Fibroblast of skin of left quadriceps (primary cell): ENCODE data around the gene HRH3.
A peak's percentile ranks its signal among the peaks of the same experiment; 100 is the strongest.

Experiments used
- DNase-seq, 2 experiments: peaks; one replicate each; pipeline ENCODE4 v3.0.0-alpha.2; 2013; ENCODE audit warnings: low read depth in 2 of 2

HRH3 gene

DNA sequence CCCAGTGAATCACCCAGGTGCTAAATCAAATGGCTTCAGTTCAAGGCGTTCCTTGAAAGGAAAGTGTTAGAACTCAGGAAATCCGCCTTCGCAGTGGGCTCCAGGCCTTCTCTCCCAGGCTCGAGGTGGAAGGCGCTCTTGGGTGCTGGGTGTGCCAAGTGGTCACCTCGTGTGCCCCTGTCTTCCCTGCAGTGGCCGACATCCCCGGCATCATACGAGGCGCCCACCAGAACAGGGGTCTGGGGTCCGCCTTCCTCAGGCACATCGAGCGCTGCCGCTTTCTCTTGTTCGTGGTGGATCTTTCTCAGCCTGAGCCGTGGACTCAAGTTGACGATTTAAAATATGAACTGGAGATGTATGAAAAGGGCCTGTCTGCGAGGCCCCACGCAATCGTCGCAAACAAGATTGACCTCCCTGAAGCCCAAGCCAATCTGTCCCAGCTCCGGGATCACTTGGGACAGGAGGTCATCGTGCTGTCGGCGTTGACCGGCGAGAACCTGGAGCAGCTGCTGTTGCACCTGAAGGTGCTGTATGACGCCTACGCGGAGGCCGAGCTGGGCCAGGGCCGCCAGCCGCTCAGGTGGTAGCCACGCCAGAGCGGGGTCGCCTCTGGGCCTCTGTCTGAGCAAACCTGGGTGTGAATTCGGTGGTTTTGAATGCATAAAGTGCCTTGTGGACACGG, 19.4 kb downstream of the HRH3 start:
- no peak for DNase-seq

- no peak for DNase-seq
Observed at GRCh38 chr20:62198931-62199330, 21.1 kb downstream of the HRH3 start.

- DNase-seq: no peak
Observed at GRCh38 chr20:62198496-62198895, 21.6 kb downstream of the HRH3 start.

- DNase-seq: no peak
Observed at GRCh38 chr20:62197801-62198200, 22.3 kb downstream of the HRH3 start.

DNA sequence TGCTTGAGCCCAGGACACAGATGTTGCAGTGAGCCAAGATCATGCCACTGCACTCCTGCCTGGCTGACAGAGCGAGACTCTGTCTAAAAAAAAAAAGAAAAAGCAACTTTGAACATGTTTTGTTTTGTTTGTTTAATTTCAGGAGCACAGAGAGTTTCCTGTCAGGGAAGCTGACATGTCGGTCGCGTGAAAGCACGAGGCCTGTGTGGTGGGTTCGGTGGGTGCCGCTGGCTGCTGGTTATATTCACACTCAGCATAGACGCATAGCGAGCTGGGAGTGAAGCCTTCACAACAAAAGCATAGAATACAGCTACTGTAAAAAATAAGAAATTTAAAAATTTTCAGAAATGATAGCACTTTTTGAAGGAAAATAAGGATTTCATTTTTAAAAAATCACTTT, 22.8 kb downstream of the HRH3 start:
- DNase-seq: no peak

- DNase-seq: no peak
Observed at GRCh38 chr20:62196286-62196685, 23.8 kb downstream of the HRH3 start.

DNA sequence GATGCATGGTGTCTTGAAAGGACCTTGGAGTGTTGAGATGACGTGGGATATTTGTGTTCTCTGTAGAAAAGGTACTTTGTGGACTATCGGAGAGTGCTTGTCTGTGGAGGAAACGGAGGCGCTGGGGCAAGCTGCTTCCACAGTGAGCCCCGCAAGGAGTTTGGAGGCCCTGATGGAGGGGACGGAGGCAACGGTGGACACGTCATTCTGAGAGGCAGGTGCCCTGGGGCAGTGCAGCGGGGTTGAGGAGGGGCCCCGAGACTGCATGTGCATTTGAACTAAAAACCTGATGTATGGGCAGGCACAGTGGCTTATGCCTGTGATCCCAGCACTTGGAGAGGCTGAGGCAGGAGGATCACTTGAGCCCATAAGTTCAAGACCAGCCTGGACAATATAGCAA, 24.3 kb downstream of the HRH3 start:
- no peak for DNase-seq

DNA sequence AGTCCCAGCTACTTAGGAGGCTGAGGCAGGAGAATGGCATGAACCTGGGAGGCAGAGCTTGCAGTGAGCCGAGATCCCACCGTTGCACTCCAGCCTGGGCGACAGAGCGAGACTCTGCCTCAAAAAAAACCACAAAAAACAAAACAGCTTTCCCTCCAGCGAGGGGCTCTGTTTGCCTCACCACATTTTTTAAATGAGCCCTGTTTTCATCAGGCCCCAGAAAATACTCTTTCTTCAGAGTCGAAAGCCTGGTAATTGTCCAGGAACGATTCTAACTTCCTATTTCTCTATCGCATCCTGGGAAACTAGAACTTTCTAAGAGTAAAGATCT, 25.0 kb downstream of the HRH3 start:
- DNase-seq: no peak

DNA sequence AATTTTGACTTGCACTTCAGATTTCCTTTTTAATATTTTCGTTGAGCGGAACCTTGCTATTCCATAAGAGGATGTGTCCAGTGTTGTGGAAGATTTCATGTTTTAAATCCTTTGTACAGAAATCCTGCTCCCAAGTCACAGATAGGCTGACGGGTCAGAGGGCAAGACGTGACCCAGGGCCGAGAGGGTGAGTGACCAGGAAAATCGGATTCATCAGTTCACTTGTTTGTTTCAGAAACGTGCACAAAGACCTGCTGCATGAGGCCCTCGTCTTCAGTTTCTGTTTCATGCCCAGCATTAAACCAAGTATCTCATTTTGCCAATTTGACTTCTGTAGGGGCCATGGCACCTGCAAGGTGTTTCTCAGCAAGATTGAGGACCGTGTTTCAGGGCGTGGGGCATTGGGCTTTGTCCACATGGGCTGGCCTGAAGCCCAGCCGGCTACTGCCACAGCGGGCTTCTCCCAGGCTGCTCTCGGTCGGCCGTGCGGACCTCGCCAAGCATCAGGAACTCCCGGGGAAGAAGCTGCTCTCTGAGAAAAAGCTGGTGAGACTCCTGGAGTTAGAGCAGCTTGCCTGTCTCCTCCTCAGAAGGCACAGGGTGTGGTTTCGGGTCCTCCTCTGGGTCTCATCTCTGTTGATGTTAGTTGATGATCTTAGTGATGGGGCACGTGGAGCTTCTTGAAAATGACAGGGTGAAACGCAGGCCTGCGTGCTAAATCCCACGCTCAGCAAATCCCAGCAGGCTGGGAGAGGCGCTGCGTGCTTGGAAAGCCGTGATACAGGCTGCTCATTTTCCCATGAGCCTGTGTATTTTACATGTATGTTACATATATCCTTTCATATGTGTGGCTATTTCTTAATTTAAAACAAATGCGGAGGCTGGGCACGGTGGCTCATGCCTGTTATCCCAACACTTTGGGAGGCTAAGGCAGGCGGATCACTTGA, 26.7 kb downstream of the HRH3 start:
- no peak for DNase-seq

- no peak for DNase-seq
Observed at GRCh38 chr20:62192635-62193034, 27.4 kb downstream of the HRH3 start.

DNA sequence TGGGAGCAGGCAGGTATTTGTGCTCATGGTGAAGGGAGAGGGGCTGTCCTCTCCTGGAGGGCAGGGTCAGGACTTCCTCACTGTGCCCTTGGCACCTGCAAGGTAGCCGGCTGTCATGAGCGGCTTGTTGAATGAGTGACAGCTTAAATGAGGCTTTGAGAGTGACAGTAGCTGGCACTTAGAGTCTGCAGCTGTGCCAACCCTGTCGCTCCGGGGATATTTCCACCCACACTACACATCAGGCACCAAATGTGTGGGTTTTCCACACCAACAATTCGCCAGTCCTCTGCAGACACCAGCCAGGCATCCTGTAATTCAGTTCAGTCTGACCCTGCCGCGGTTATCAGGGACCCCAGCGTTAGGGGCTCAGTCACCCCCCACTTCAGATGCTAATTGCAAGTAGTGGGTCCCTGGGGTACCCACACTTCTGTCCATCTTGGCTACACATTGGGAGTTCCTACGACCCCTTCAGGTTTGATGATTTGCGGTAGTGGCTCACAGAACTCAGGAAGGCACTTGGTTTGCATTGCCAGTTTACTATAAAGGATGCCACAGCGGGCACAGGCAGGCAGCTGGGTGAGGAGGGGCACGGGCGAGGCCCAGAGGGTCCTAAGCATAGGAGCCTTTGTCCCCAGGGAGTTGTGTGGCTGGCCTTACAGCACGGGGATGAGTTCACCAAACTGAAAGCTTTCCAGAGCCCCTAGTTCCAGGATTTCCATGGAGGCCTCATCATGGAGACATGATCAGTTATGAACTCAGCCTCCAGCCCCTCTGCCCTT, 28.1 kb downstream of the HRH3 start:
- no peak for DNase-seq

- no peak for DNase-seq
Observed at GRCh38 chr20:62190639-62191411, 29.3 kb downstream of the HRH3 start.

DNA sequence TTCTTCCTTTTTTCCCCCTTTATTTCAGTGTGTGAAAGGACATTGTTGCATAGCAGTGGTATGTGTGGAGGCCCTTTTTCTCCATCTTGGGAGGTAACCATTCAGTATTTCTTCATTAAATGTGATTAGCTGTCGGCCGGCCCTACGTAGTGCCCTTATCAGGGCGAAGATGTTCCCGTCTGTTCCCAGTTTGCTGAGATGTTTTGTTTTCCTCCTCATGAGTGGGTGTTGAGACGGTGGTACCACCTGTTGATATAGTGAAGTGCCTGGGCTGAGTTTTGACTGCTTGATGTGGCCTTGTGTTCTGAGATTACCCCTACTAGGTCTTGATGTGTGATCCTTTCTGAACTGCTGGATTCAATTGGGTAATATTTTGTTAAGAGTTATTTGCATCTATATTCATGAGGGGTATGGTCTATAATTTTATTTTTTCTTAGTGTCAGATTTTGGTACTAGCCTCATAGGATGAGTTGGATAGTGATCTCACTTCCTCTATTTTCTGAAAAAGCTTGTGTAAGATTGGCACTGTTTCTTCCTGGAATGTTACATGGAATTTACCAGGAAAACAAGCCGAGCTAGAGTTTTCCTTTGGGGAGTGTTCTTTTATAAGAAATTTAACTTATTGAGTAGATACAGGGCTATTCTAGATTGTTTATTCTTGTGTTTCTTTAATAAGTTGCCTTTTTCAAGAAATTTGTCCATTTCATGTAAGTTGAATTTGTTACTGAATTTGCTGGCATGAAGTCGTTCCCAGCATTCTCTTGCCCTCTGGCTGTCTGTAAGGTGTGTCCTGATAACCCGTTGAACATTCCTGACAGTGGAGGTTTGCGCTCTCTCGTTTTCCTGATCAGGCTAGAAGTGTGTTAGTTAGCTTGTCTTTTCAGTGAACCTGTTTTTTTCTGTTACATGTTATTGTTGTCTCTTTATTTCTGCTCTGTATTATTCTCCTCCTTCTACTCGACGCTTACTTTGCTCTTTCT, 32.9 kb downstream of the HRH3 start:
- no peak for DNase-seq

- no peak for DNase-seq
Observed at GRCh38 chr20:62186096-62186426, 34.0 kb downstream of the HRH3 start.

DNA sequence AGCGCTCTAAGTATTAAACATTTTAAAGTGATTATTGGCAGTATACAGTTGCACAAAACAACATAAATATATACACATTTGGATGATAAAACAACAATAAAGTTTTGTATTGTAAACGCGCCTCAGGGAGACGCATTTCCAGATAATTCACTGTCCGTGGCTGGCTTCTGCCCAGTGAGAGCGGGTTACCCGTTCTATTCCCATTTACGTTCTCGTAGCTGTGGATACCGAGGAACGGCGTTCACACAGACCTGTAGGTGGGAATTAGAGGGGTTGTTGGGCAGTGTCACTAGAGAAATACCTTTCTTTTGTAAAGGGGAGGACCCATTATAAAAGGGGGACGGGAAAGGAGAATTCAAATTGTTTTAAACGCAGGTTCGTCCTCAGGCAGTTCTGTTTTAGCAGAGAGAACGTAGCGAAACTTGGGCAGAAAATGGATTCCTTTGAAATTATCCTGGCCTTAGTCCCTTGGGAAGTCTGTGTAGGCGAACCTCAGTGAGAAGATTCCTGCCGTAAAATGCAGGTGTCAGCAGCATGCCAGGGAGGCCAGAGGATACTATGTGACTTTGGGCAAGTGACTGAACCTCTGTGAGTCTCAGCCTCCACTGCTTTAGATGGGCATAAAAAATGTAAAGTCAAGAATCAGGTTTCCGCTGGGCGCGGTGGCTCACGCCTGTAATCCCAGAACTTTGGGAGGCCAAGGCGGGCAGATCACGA, 36.5 kb downstream of the HRH3 start:
- no peak for DNase-seq

DNA sequence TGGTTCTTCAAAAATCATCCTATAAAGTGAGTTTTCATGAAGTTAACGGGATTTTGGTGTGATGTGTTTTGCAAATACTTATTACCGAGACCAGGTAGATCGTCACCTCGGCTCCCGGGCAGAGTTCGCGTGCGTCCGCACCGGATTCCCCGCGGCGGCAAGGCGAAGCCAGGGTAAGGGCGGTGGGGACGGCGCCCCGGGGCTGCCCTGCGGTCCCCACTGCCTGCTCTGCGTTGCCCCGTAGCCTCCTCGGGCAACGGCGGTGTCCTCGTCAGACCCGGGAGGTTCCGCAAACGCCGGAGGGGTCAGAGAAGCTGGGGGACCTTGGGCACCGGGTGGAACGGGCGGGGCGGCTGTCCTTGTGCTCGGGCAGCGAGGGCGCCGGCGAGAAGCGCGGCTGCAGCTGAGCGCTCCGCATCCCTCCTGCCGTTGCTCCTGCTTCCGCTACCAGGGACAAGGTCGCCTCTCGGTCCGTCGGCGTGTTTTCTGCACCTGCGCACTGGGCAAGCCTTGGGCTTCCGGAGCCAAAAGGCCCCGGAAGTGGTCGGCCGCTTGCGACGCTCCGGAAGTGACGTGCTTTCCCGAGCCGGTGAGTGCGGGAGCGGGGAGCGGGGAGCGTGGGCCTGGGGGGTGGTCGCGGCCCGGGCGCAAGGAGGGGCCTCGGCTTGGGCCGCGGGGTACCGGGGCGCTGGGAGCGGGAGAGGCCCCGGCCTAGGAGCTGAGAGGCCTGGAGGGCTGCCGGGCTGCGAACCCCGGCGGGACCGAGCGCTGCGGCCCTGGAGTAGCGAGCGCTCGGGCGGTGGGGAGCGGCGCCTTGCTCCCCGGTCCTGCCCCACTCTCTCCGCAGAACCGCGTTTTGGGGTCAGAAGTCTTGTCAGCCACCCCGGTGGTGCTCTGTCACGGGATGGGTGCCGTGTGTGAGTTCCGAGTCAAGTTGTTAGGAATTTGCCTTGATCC, 37.3 kb downstream of the HRH3 start, which contains the start of gene MTG2:
TSS of gene MTG2 (plus strand) at position 560 of the 957 bp plus-strand sequence. CDS start 10,393 bp downstream, outside the sequence.
- DNase-seq: peak; percentile 81 to 86

GRCh38 chr20:62181808-62182207, 38.3 kb downstream of the HRH3 start:
- no peak for DNase-seq

- no peak for DNase-seq
Observed at GRCh38 chr20:62179162-62179504, 40.9 kb downstream of the HRH3 start.
